ENCODE results near the gene EXOC3L4. TPM values are rescaled to one million over a fixed set of nuclear protein-coding genes. Genes with fewer than 3 reads are reported as not detected.

The EXOC3L4 gene
- total RNA-seq, 1 experiment from 2014 or later = not detected

GRCh38 chr14:103073876-103074728 lies 20.4 kb upstream of the EXOC3L4 start:
- Histone ChIP-seq H3K27me3 (ENCODE audit: low read length) (no peaks in the 10 kb centered on the region), H3K36me3 (ENCODE audit: insufficient read depth, low read length) (no peaks in the 10 kb centered on the region), H3K9me3 (ENCODE audit: low read length) (no peaks in the 10 kb centered on the region), H3K4me3 (ENCODE audit: low read length) (no peak overlapping the region), H3K9ac (ENCODE audit: low read length) (no peak overlapping the region), H3K4me1 (ENCODE audit: low read length) (peaks cover 9% of the 10 kb centered on the region), H4K20me1 (ENCODE audit: insufficient read depth, low read depth, low read length) (no peaks in the 10 kb centered on the region; the same call in 1 of the 2 replicates), H2AFZ (ENCODE audit: low read length) (no peak overlapping the region), H3K27ac (ENCODE audit: low read length) (no peak overlapping the region), H3K9me2 (replicated peaks; ENCODE audit: insufficient read depth, low read length) (no peaks in the 10 kb centered on the region), H3K79me2 (ENCODE audit: low read length) (no peaks in the 10 kb centered on the region), H3K4me2 (ENCODE audit: low read depth, low read length, poor library complexity, severe bottlenecking) (no peak overlapping the region)
- DNase-seq = no peak

- no peaks in the 10 kb centered on the region for H3K27me3 ChIP-seq (ENCODE audit: low read length)
- no peaks in the 10 kb centered on the region for H3K9me3 ChIP-seq (ENCODE audit: low read length)
- no peak overlapping the region for H3K27ac ChIP-seq (ENCODE audit: low read length)
- H4K20me1 ChIP-seq (ENCODE audit: insufficient read depth, low read depth, low read length) = no peaks in the 10 kb centered on the region; the same call in 1 of the 2 replicates
- no peak overlapping the region for H3K9ac ChIP-seq (ENCODE audit: low read length)
- no peaks in the 10 kb centered on the region for H3K79me2 ChIP-seq (ENCODE audit: low read length)
- H3K4me1 ChIP-seq (ENCODE audit: low read length) = peaks cover 9% of the 10 kb centered on the region
- peak overlapping the region; percentile 60 for H3K4me2 ChIP-seq (ENCODE audit: low read depth, low read length, poor library complexity, severe bottlenecking)
- H2AFZ ChIP-seq (ENCODE audit: low read length) = no peak overlapping the region
- no peaks in the 10 kb centered on the region for H3K9me2 ChIP-seq (replicated peaks; ENCODE audit: insufficient read depth, low read length)
- no peaks in the 10 kb centered on the region for H3K36me3 ChIP-seq (ENCODE audit: insufficient read depth, low read length)
- H3K4me3 ChIP-seq (ENCODE audit: low read length) = no peak overlapping the region
- DNase-seq = no peak
Measured at GRCh38 chr14:103074729-103075367, 19.7 kb upstream of the EXOC3L4 start.

- Histone ChIP-seq H3K9ac (ENCODE audit: low read length) (no peak overlapping the region), H3K27ac (ENCODE audit: low read length) (no peak overlapping the region), H3K36me3 (ENCODE audit: insufficient read depth, low read length) (no peaks in the 10 kb centered on the region), H3K27me3 (ENCODE audit: low read length) (no peaks in the 10 kb centered on the region), H3K9me2 (replicated peaks; ENCODE audit: insufficient read depth, low read length) (no peaks in the 10 kb centered on the region), H3K4me3 (ENCODE audit: low read length) (no peak overlapping the region), H4K20me1 (ENCODE audit: insufficient read depth, low read depth, low read length) (no peaks in the 10 kb centered on the region; the same call in 1 of the 2 replicates), H3K4me2 (ENCODE audit: low read depth, low read length, poor library complexity, severe bottlenecking) (no peak overlapping the region), H3K79me2 (ENCODE audit: low read length) (no peaks in the 10 kb centered on the region), H3K9me3 (ENCODE audit: low read length) (no peaks in the 10 kb centered on the region), H3K4me1 (ENCODE audit: low read length) (peaks cover 9% of the 10 kb centered on the region), H2AFZ (ENCODE audit: low read length) (no peak overlapping the region)
- DNase-seq = peak; percentile 95
Measured at GRCh38 chr14:103078420-103078749, 16.1 kb upstream of the EXOC3L4 start.

GRCh38 chr14:103078860-103079587 lies 15.5 kb upstream of the EXOC3L4 start:
- Histone ChIP-seq H3K79me2 (ENCODE audit: low read length) (no peaks in the 10 kb centered on the region), H4K20me1 (ENCODE audit: insufficient read depth, low read depth, low read length) (no peaks in the 10 kb centered on the region; the same call in 1 of the 2 replicates), H3K4me1 (ENCODE audit: low read length) (peaks cover 9% of the 10 kb centered on the region), H3K9ac (ENCODE audit: low read length) (no peak overlapping the region), H3K9me3 (ENCODE audit: low read length) (no peaks in the 10 kb centered on the region), H3K4me3 (ENCODE audit: low read length) (no peak overlapping the region), H3K9me2 (replicated peaks; ENCODE audit: insufficient read depth, low read length) (no peaks in the 10 kb centered on the region), H3K4me2 (ENCODE audit: low read depth, low read length, poor library complexity, severe bottlenecking) (no peak overlapping the region), H3K27me3 (ENCODE audit: low read length) (no peaks in the 10 kb centered on the region), H2AFZ (ENCODE audit: low read length) (no peak overlapping the region), H3K36me3 (ENCODE audit: insufficient read depth, low read length) (no peaks in the 10 kb centered on the region), H3K27ac (ENCODE audit: low read length) (no peak overlapping the region)
- DNase-seq = no peak

- Histone ChIP-seq H3K27ac (ENCODE audit: low read length) (no peak overlapping the region), H3K4me1 (ENCODE audit: low read length) (no peaks in the 10 kb centered on the region)
- DNase-seq = no peak
Measured at GRCh38 chr14:103081951-103082350, 12.6 kb upstream of the EXOC3L4 start.

GRCh38 chr14:103084021-103084919 lies 10.3 kb upstream of the EXOC3L4 start, which contains the start of gene LBHD2:
Gene LBHD2 (plus strand): TSS chr14:103084210. CDS start chr14:103086013, 1,803 bp downstream.
- Histone ChIP-seq H3K9me2 (replicated peaks; ENCODE audit: insufficient read depth, low read length) (no peaks in the 10 kb centered on the region), H3K9ac (ENCODE audit: low read length) (no peak within 1 kb of the TSS), H3K79me2 (ENCODE audit: low read length) (no peaks in the 10 kb centered on the region), H3K36me3 (ENCODE audit: insufficient read depth, low read length) (no peaks in the 10 kb centered on the region), H2AFZ (ENCODE audit: low read length) (no peak within 1 kb of the TSS), H4K20me1 (ENCODE audit: insufficient read depth, low read depth, low read length) (no peaks in the 10 kb centered on the region), H3K4me3 (ENCODE audit: low read length) (no peak within 1 kb of the TSS), H3K4me1 (ENCODE audit: low read length) (peaks cover 5% of the 10 kb centered on the region), H3K9me3 (ENCODE audit: low read length) (no peaks in the 10 kb centered on the region), H3K4me2 (ENCODE audit: low read depth, low read length, poor library complexity, severe bottlenecking) (no peak within 1 kb of the TSS), H3K27me3 (ENCODE audit: low read length) (no peaks in the 10 kb centered on the region), H3K27ac (ENCODE audit: low read length) (no peak within 1 kb of the TSS)
- DNase-seq = no peak

More at GRCh38 chr14:103081951-103082350, 12.6 kb upstream of the EXOC3L4 start:
- Histone ChIP-seq H3K79me2 (ENCODE audit: low read length) (no peaks in the 10 kb centered on the region), H3K4me2 (ENCODE audit: low read depth, low read length, poor library complexity, severe bottlenecking) (no peak overlapping the region), H3K9me2 (replicated peaks; ENCODE audit: insufficient read depth, low read length) (no peaks in the 10 kb centered on the region), H3K4me3 (ENCODE audit: low read length) (no peak overlapping the region), H3K27me3 (ENCODE audit: low read length) (no peaks in the 10 kb centered on the region), H4K20me1 (ENCODE audit: insufficient read depth, low read depth, low read length) (no peaks in the 10 kb centered on the region), H3K36me3 (ENCODE audit: insufficient read depth, low read length) (no peaks in the 10 kb centered on the region), H2AFZ (ENCODE audit: low read length) (no peak overlapping the region), H3K9ac (ENCODE audit: low read length) (no peak overlapping the region), H3K9me3 (ENCODE audit: low read length) (no peaks in the 10 kb centered on the region)

- Histone ChIP-seq H3K9me2 (replicated peaks; ENCODE audit: insufficient read depth, low read length) (no peaks in the 10 kb centered on the region), H3K4me3 (ENCODE audit: low read length) (no peak overlapping the region), H3K4me1 (ENCODE audit: low read length) (peaks cover 6% of the 10 kb centered on the region), H3K27ac (ENCODE audit: low read length) (no peak overlapping the region), H2AFZ (ENCODE audit: low read length) (no peak overlapping the region), H3K4me2 (ENCODE audit: low read depth, low read length, poor library complexity, severe bottlenecking) (no peak overlapping the region), H3K27me3 (ENCODE audit: low read length) (no peaks in the 10 kb centered on the region), H3K79me2 (ENCODE audit: low read length) (no peaks in the 10 kb centered on the region), H3K9me3 (ENCODE audit: low read length) (no peaks in the 10 kb centered on the region), H3K9ac (ENCODE audit: low read length) (no peak overlapping the region), H3K36me3 (ENCODE audit: insufficient read depth, low read length) (no peaks in the 10 kb centered on the region), H4K20me1 (ENCODE audit: insufficient read depth, low read depth, low read length) (no peaks in the 10 kb centered on the region)
- DNase-seq = no peak
Measured at GRCh38 chr14:103085106-103086091, 9.1 kb upstream of the EXOC3L4 start.
